ENCODE data around the gene SMYD5.

DNA sequence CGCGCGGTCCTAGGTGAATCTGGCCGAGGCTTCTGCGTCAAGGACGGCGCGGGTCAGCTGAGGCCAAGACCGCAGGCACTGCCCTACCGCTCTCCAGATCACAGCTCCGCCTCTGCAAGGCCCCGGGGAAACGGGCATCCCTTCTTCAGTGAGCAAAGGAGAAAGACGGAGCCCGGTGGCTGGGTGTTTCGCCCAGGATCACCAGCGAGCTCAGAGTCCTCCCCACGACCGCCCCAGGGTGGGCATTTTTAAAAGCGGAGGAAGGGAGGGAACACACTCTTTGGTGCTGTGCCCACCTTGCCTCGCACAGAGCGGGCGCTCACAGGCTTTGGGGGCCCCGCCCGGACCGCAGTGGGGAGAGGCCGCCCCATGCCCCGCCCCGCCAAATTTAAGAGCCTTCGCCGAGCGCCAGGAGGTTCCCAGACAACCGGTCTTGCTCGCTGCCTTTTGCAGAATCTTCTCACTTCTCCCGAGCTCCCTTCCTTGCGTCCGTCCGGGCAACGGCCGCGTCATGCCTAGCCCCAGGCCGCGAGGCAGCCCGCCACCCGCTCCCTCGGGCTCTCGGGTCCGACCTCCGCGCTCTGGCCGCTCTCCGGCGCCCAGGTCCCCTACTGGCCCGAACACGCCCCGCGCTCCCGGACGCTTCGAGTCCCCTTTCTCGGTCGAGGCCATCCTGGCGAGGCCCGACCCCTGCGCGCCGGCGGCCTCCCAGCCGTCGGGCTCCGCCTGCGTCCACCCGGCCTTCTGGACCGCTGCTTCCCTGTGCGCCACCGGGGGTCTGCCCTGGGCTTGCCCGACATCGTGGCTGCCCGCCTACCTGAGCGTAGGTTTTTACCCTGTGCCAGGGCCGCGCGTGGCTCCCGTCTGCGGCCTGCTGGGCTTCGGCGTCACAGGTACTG lies 11.6 kb upstream of the SMYD5 start, which contains the start of gene NOTO:
- TF ChIP-seq, protein P1, sequence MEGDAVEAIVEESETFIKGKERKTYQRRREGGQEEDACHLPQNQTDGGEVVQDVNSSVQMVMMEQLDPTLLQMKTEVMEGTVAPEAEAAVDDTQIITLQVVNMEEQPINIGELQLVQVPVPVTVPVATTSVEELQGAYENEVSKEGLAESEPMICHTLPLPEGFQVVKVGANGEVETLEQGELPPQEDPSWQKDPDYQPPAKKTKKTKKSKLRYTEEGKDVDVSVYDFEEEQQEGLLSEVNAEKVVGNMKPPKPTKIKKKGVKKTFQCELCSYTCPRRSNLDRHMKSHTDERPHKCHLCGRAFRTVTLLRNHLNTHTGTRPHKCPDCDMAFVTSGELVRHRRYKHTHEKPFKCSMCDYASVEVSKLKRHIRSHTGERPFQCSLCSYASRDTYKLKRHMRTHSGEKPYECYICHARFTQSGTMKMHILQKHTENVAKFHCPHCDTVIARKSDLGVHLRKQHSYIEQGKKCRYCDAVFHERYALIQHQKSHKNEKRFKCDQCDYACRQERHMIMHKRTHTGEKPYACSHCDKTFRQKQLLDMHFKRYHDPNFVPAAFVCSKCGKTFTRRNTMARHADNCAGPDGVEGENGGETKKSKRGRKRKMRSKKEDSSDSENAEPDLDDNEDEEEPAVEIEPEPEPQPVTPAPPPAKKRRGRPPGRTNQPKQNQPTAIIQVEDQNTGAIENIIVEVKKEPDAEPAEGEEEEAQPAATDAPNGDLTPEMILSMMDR (conservative IDR thresholded peaks at IDR 0.05; ENCODE audit: low read length) = no peak
- no peak for TF ChIP-seq EZH2phosphoT487 (IDR thresholded peaks at IDR 0.05; ENCODE audit: borderline replicate concordance, low read depth, low read length)

All from OCI-LY7 (cell line).